ENCODE results near the gene SAMD8. TPM values are rescaled to one million over a fixed set of nuclear protein-coding genes. Genes with fewer than 3 reads are reported as not detected.
"Not testable (repeated sequence)": the region's sequence is repeated elsewhere in the genome, so short reads cannot be mapped to it uniquely, and the experiment has no call there.

SAMD8 gene
- total RNA-seq, 1 experiment from 2014 or later: 18.2 TPM

DNA sequence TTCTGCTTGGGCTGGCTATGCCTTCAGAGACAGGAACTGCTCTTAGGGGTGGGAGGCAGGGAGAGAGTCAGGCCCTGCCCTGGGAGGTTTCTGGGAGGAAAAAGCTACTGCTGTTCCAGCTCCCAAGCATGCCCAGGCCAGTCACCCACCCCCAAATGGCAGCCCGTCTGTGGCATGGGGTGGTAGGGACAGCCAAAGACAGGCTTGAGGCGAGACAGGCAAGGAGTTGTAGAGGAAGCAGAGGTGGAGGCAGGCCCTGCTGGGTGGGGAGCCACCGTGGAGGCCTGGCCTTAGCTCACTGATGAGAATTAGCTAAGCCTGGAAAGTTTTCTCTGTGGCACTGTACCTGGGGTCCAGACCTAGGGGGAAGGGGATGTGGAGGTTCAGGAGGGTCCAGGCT, 6.6 kb upstream of the SAMD8 start:
- in situ Hi-C loops (cut with HindIII; ENCODE audit: low sequenced_read_pairs): no loop called here
- DNase-seq (ENCODE audit: low spot score): no peak

DNA sequence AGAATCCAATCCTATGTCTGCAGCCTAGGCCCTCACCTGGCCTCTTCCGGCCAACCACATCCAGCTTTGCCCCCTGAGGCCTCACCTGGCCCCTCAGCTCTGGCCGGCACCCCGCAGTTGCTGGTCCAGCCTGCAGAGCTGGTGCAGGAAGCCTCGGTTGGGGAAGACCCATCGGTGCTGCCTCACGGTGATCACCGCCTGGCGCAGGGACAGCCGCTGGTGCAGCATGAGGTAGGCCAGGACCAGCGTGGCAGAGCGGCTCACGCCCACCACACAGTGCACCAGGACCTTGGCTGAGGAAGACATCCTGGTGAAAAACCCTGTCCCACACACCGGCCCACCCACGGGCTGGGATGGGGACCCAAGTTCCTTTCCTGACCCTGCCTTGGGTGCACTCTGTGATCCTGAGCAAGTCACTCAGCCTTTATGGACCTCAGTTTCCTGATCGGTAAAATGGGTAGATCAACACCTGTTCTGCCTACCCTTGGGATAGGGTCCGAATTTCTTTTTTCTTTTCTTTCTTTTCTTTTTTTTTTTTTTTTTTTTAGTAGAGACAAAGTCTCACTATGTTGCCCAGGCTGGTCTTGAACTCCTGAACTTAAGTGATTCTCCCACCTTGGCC, 5.8 kb upstream of the SAMD8 start:
- in situ Hi-C loops (cut with HindIII; ENCODE audit: low sequenced_read_pairs): no loop called here

GRCh38 chr10:75106242-75106641, 5.2 kb upstream of the SAMD8 start:
- DNase-seq (ENCODE audit: low spot score): no peak
- in situ Hi-C loops (cut with HindIII; ENCODE audit: low sequenced_read_pairs): no loop called here

More for the DNA sequence above, 5.8 kb upstream of the SAMD8 start:
- DNase-seq (ENCODE audit: low spot score): no peak

DNA sequence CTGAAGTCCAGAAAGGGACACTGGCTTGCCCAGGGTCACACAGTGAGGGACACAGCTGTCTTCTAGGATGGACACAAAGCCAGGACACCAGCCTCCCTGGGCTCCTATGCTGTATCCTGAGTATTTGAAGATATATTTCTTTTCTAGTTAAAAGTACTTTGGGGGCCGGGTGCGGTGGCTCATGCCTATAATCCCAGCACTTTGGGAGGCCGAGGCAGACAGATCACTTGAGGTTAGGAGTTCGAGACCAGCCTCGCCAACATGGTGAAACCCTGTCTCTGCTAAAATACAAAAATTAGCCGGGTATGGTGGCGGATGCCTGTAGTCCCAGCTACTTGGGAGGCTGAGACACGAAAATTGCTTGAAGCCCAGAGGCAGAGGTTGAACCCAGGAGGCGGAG, 4.6 kb upstream of the SAMD8 start:
- in situ Hi-C loops (cut with HindIII; ENCODE audit: low sequenced_read_pairs): not testable (repeated sequence)

DNA sequence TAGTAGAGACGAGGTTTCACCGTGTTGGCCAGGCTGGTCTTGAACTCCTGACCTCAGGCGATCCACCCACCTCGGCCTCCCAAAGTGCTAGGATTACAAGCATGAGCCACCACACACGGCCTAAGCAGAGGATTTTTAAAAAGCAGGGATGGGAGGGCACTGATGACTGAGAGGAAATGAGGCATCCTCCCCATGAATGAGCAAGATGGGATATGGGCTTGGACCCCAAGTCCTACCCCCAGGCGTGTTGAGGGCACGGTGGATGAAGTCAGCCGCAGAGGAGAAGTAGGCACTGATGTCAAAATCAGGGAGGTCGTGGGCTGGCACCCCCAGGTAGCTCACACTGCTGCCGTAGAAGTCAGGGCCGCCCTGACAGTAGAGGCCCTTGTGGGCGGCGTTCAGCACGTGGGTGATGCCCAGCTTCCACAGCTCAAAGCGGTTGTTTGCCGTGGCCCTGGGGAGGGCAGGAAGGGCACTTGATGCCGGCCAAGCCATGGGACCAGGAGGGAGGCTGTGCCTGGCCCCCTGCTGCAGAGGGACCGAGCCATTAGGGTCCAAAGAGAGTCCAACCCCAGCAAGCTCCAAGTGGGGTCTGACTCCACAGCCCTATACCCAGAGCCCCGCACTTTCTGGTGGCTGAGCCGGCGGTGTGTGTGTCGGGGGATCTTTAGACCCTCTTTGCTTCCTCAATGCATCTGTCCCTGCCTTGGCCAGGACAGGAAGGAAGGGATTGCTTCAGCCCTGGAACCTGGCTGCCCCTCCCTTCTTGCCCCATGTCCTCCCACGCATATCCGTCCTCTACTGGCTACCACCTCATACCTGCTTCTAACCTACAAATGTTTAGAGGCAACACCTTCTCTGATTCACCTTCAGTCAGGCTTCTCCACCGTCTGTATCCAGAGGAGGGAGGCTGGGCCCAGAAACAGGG, 3.4 kb upstream of the SAMD8 start:
- in situ Hi-C loops (cut with HindIII; ENCODE audit: low sequenced_read_pairs): no loop called here
- DNase-seq (ENCODE audit: low spot score): no peak

More for the DNA sequence above, 4.6 kb upstream of the SAMD8 start:
- not testable (repeated sequence) for DNase-seq (ENCODE audit: low spot score)

DNA sequence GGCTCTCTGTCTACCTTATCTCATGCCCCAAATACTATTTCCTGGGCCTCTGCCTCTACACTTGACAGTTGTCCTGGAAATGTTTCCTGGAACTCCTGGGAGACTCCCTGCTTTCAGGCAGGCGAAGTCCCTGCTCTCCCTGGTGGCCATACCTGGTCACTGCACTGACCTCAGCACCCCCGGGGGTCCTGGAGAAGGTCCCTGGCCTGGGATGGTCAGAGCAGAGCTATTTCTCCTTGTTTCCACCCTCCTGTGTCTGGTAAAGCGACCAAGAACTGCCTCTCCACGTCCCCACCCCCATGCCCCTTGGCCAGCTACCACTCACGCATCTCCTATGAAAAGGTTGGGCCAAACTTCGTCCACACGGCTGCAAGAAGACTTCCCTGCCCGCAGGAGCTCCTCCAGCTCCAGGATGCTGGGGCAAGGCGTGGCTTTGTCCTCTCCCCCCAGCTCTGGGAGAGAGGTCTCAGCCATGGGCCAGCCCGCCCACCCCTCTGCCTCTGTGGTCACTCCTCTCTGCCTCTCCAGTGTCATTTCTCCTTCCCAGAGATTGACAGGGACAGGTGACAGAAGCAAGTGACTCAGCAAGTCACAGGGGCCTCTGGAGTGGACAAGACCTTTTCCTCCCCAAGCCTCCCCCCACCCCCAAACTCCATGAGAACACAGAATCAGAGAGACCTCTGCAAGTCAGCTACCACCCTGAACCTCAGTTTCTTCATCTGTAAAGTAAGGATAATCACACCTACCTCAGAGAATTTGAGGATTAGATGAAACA, 2.6 kb upstream of the SAMD8 start:
- in situ Hi-C loops (cut with HindIII; ENCODE audit: low sequenced_read_pairs): no loop called here
- peak; percentile 38 for DNase-seq (ENCODE audit: low spot score)

DNA sequence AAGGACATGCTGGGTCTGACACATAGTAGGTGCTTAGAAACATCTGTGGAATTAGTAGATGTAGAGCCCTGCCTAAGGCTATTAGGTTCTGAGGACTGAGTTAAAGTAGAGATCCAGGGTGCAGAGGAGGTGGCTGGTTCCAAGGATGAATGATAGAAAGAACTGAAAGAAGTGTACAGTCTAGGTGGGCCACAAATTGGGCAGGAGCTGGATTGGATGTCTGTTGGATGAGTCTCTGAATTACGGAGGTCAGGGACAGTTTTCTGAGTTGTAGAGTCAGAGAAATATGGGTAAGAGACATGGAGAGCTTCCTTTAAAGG, 2.0 kb upstream of the SAMD8 start:
- in situ Hi-C loops (cut with HindIII; ENCODE audit: low sequenced_read_pairs): no loop called here
- DNase-seq (ENCODE audit: low spot score): no peak

DNA sequence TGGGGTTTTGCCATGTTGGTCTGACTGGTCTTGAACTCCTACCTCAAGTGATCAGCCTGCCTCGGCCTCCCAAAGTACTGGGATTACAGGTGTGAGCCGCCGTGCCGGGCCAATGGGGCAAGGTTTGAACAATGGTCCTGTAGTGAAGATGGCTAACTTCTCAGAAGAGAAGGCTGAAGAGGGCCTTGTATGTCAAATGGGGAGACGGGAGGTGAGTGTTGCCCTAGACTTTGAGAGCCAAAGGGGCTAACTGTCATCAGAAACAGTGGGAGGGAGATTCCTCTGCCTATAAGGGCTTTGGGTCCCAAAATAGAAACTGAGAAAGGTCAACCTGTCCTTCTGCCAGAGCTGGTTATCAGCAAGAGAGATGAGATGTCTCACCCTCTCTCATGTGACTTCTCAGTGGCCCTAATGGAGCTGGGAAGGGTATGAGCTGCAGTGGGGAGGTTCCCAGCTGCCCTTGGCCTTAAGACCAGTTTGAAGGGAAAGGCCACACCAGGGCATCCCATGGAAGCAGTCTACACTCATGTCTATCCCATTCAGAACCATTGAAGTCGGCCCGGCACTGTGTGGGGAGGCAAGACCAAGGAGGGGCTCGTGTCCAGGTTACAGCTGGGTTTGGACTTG, 1.3 kb upstream of the SAMD8 start:
- no peak for DNase-seq (ENCODE audit: low spot score)
- in situ Hi-C loops (cut with HindIII; ENCODE audit: low sequenced_read_pairs): no loop called here

DNA sequence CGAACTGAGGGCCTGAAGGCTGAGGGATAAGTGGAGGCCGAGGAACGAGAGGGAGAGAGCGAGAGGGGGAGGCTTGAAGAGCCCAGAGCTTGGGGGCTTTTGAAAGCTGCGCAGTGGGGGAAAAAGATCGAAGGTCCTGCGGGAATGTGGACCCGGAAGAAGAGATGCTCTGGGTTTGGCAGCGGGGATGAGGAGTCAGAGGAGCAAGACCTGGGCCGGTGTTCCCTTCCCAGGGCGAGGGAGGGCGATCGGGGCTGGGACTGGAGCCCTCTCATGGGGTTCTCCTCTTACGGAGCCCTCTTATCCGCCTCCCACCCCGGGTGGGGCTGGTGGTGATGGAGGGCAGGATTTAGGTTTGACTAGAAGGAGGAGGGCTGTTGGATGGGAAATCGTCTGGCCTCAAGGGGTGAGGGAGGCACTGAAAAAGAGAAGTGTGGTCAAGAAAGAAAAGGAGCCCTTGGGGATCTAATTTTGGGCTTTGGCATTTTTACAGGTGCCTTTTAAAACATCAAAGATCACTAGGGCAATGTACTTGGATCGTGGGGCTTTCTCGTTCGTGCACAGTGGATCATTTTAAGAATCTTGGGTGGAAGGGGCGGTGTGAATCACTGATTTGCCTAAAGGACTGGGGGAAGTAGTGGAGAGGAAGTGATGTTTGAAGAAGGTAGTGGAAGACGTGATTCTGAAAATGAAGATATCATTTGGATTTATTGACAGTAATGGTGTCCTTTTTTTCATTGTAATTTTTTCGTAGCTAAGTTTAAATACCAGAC, 637 bp downstream of the SAMD8 start:
- peak; percentile 60 for DNase-seq (ENCODE audit: low spot score)
- in situ Hi-C loops (cut with HindIII; ENCODE audit: low sequenced_read_pairs): no loop called here

- DNase-seq (ENCODE audit: low spot score): no peak
- in situ Hi-C loops (cut with HindIII; ENCODE audit: low sequenced_read_pairs): no loop called here
Observed at GRCh38 chr10:75115137-75115536, 3.7 kb downstream of the SAMD8 start.

DNA sequence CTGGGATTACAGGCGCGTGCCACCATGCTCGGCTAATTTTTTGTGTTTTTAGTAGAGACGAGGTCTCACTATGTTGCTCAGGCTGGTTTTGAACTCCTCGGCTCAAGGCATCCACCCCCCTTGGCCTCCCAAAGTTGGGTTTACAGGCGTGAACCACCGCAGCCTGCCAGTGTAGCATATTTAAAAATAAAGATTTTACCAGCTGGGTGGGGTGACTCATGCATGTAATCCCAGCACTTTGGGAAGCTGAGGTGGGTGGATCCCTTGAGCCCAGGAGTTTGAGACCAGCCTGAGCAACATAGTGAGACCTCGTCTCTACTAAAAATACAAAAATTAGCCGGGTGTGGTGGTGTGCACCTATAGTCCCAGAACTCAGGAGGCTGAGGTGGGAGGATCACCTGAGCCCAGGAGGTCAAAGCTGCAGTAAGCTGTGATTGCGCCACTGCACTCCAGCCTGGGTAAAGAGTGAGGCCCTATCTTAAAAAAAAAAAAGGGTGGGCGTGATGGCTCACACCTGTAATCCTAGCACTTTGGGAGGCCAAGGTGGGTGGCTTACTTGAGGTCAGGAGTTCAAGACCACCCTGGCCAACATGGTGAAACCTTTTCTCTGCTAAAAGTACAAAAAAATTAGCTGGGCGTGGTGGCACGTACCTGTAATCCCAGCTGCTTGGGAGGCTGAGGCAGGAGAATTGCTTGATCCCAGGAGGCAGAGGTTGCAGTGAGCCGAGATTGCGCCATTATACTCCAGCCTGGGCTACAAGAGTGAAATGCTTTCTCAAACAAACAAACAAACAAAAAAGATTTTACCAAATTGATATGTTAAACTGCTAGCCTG, 5.7 kb downstream of the SAMD8 start:
- in situ Hi-C loops (cut with HindIII; ENCODE audit: low sequenced_read_pairs): not testable (repeated sequence)

GRCh38 chr10:75117995-75118394, 6.5 kb downstream of the SAMD8 start:
- in situ Hi-C loops (cut with HindIII; ENCODE audit: low sequenced_read_pairs): no loop called here
- DNase-seq (ENCODE audit: low spot score): no peak

More for the DNA sequence above, 5.7 kb downstream of the SAMD8 start:
- DNase-seq (ENCODE audit: low spot score): not testable (repeated sequence)

DNA sequence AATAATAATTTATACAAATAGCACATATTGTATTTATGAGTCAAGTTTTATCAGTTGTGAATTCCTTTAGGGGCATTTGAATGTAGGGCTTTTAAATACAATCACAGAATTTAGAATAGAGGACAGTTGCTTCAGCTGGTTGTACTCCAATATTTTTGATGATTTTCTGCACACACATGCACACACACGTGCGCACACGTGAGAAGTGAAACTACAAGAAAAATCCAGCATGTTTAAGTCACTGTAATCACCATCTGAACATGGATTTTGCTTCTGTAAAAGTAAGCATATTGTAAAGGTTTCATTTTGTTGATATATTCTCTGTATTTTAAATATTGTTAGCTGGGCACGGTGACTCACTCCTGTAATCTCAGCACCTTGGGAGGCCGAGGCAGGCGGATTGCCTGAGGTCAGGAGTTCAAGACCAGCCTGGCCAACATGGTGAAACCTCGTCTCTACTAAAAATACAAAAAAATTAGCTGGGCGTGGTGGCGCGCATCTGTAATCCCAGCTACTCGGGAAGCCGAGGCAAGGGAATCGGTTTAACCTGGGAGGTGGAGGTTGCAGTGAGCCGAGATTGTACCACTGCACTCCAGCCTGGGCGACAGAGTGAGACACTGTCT, 8.1 kb downstream of the SAMD8 start:
- in situ Hi-C loops (cut with HindIII; ENCODE audit: low sequenced_read_pairs); DNase-seq (ENCODE audit: low spot score): not testable (repeated sequence)

DNA sequence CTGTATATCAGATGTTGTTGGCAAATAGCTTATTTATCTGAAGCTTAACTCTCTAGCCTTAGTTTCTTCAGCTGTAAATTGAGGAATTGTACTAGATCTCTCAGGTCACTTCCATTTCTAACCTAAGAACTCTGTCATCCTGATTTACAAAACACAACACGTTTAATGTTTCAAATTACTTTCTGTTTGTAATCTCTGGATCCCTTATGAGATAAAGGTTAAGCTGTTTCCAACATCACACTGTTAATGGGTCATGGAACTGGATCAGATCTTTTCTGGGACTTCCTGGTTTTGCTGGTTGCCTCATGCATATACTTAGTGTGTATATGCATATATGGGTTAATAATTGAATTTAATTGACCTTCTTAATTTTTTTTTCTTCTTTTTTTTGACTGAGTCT, 9.9 kb downstream of the SAMD8 start:
- no peak for DNase-seq (ENCODE audit: low spot score)
- in situ Hi-C loops (cut with HindIII; ENCODE audit: low sequenced_read_pairs): no loop called here

- in situ Hi-C loops (cut with HindIII; ENCODE audit: low sequenced_read_pairs): no loop called here
- DNase-seq (ENCODE audit: low spot score): no peak
Observed at GRCh38 chr10:75122505-75122904, 11.0 kb downstream of the SAMD8 start.

DNA sequence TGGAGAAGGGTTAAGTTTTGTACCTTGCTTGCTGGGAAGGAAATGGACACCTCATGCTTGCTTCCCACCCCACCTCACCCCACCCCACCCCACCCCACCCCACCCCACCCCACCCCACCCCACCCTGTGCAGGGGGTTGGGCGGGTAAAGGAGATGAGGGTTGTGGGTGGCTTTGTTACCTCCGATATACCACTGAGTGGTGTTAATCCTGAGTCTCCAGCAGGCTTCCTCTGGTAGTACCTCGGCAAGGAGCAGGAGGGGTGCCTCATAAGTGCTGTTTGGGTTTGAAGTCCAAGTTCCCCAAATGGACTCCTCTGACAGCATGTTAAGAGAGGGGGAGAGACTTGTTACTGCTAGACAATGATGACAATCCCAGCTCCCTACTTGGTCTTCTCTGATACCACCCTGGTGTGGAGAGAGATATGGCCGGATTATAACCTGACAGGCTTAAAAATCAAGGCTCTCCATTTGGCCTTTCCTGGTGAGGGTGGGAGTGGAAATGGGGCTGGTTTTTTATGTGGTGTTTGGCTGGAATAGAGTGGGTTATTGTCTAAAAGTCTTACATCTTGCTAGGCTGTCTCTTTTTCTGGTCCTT, 11.7 kb downstream of the SAMD8 start:
- no peak for DNase-seq (ENCODE audit: low spot score)
- in situ Hi-C loops (cut with HindIII; ENCODE audit: low sequenced_read_pairs): no loop called here

DNA sequence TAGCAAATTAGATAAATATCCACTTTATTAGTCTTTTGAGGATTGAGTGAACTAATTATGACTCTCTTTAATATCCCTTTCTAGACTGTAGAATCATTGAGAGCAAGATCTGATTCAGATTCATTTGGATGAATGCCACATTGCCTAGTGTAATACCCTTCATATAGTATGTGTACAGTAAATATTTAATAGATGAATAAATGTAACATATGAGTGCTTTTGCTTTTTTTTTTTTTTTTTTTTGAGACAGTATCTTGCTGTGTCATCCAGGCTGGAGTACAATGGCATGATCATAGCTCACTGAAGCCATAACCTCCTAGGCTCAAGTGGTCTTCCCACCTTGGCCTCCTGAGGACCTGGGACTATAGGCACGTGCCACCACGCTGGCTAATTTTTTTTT, 14.8 kb downstream of the SAMD8 start:
- in situ Hi-C loops (cut with HindIII; ENCODE audit: low sequenced_read_pairs): no loop called here
- no peak for DNase-seq (ENCODE audit: low spot score)

Data from G401 (cell line).